Measurements from ENCODE around the gene LTB4R. TPM values are rescaled to one million over a fixed set of nuclear protein-coding genes. Genes with fewer than 3 reads are reported as not detected.

Gene LTB4R
- total and polyA plus RNA-seq, 2 donors (not counting 1 experiment from before 2014, with no cell fraction given) = 0.62 to 0.66 TPM

DNA sequence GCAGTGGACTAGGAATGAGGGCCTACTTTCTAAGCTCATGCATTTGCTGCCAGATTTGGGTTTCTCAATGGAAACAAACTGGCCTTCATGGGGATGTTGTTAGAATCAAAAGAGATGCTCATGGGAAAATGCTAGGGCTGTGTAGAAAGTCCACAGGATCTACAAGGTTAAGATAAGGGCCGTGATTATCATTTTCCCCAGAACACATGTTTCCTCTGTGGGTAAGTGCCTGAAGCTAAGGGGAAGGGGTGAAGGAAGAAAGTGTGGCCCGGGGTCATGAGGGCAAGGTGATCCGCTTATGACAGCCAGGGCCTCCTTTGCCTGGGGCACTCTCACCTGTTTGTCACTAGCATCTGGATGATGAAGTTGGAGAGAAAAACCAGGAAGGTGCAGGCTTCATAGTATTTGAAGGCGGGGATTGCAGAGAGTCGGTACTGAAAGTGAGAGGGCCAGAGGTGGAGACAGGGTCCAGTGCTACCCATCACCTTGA is 13.8 kb downstream of the LTB4R start:
- H3K4me1 ChIP-seq (ENCODE audit: control insufficient read depth, extremely low read depth, insufficient read depth, low read length) = no peaks in the 10 kb centered on the region
- no peak for DNase-seq (ENCODE audit: low read depth in 2 of 2)
- H3K9ac ChIP-seq (ENCODE audit: insufficient read depth, low read length) = no peak overlapping the region
- H3K4me2 ChIP-seq (ENCODE audit: extremely low read depth, insufficient read depth, low read length) = no peak overlapping the region
- no peak overlapping the region for H2AFZ ChIP-seq (ENCODE audit: low read length)
- peaks cover 15% of the 10 kb centered on the region for H3K27me3 ChIP-seq (ENCODE audit: control insufficient read depth, insufficient read depth, low read length)
- H3K79me2 ChIP-seq (ENCODE audit: control insufficient read depth, insufficient read depth, low read length) = no peaks in the 10 kb centered on the region
- no peaks in the 10 kb centered on the region for H4K20me1 ChIP-seq (ENCODE audit: control insufficient read depth, extremely low read depth, insufficient read depth, low read length)
- TF ChIP-seq, protein P1, sequence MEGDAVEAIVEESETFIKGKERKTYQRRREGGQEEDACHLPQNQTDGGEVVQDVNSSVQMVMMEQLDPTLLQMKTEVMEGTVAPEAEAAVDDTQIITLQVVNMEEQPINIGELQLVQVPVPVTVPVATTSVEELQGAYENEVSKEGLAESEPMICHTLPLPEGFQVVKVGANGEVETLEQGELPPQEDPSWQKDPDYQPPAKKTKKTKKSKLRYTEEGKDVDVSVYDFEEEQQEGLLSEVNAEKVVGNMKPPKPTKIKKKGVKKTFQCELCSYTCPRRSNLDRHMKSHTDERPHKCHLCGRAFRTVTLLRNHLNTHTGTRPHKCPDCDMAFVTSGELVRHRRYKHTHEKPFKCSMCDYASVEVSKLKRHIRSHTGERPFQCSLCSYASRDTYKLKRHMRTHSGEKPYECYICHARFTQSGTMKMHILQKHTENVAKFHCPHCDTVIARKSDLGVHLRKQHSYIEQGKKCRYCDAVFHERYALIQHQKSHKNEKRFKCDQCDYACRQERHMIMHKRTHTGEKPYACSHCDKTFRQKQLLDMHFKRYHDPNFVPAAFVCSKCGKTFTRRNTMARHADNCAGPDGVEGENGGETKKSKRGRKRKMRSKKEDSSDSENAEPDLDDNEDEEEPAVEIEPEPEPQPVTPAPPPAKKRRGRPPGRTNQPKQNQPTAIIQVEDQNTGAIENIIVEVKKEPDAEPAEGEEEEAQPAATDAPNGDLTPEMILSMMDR (conservative IDR thresholded peaks at IDR 0.05 in 1 of 2, IDR thresholded peaks at IDR 0.05 in 1 of 2; ENCODE audit: low read depth in 1 of 2, low read length in 2 of 2) = no peak
- TF ChIP-seq EZH2 (IDR thresholded peaks at IDR 0.05; ENCODE audit: low read length, missing control alignments) = no peak
- H3K9me3 ChIP-seq (ENCODE audit: control insufficient read depth, insufficient read depth, low read depth, low read length) = no peaks in the 10 kb centered on the region
- no peak overlapping the region for H3K4me3 ChIP-seq (replicated peaks in 1 of 4; ENCODE audit: control extremely low read depth in 1 of 4, insufficient read depth in 1 of 4, low read depth in 3 of 4, low read length in 4 of 4)
- no peaks in the 10 kb centered on the region for H3K36me3 ChIP-seq (ENCODE audit: control insufficient read depth, insufficient read depth, low read length)
- H3K27ac ChIP-seq (ENCODE audit: insufficient read depth, low read length) = no peak overlapping the region

DNA sequence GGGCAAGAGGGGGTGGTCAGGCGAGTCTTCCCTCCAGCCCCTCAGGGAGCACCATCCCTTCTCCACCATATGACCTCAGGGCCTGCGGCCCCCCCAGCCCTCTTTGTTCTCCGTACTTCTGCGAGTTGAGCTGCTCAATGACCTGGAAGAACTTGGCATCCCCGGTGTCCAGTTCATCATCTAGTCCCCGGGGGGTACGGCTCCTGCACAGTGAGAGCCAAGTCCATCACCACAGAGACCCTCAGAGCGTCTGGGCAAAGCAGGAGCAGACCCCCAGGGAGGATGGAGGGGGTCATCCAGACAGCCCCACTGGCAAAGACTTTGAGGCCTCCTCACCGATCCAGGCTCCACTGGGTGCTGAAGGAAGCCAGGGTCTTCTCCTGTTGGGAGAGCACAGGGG is 14.7 kb downstream of the LTB4R start:
- no peak overlapping the region for H3K4me2 ChIP-seq (ENCODE audit: extremely low read depth, insufficient read depth, low read length)
- H3K27ac ChIP-seq (ENCODE audit: insufficient read depth, low read length) = no peak overlapping the region
- no peaks in the 10 kb centered on the region for H3K9me3 ChIP-seq (ENCODE audit: control insufficient read depth, insufficient read depth, low read depth, low read length)
- no peak overlapping the region for H2AFZ ChIP-seq (ENCODE audit: low read length)
- H3K4me3 ChIP-seq (replicated peaks in 1 of 4; ENCODE audit: control extremely low read depth in 1 of 4, insufficient read depth in 1 of 4, low read depth in 3 of 4, low read length in 4 of 4) = no peak overlapping the region
- no peak for TF ChIP-seq EZH2 (IDR thresholded peaks at IDR 0.05; ENCODE audit: low read length, missing control alignments)
- TF ChIP-seq, protein P1 (conservative IDR thresholded peaks at IDR 0.05 in 1 of 2, IDR thresholded peaks at IDR 0.05 in 1 of 2; ENCODE audit: low read depth in 1 of 2, low read length in 2 of 2) = no peak
- no peaks in the 10 kb centered on the region for H4K20me1 ChIP-seq (ENCODE audit: control insufficient read depth, extremely low read depth, insufficient read depth, low read length)
- peaks cover 15% of the 10 kb centered on the region for H3K27me3 ChIP-seq (ENCODE audit: control insufficient read depth, insufficient read depth, low read length)
- H3K79me2 ChIP-seq (ENCODE audit: control insufficient read depth, insufficient read depth, low read length) = no peaks in the 10 kb centered on the region
- no peaks in the 10 kb centered on the region for H3K36me3 ChIP-seq (ENCODE audit: control insufficient read depth, insufficient read depth, low read length)
- H3K4me1 ChIP-seq (ENCODE audit: control insufficient read depth, extremely low read depth, insufficient read depth, low read length) = no peaks in the 10 kb centered on the region
- H3K9ac ChIP-seq (ENCODE audit: insufficient read depth, low read length) = no peak overlapping the region
- no peak for DNase-seq (ENCODE audit: low read depth in 2 of 2)

- Histone ChIP-seq H2AFZ (ENCODE audit: low read length) (no peak overlapping the region), H3K9me3 (ENCODE audit: control insufficient read depth, insufficient read depth, low read depth, low read length) (no peaks in the 10 kb centered on the region), H3K36me3 (ENCODE audit: control insufficient read depth, insufficient read depth, low read length) (no peaks in the 10 kb centered on the region), H3K27me3 (ENCODE audit: control insufficient read depth, insufficient read depth, low read length) (peaks cover 11% of the 10 kb centered on the region), H3K79me2 (ENCODE audit: control insufficient read depth, insufficient read depth, low read length) (no peaks in the 10 kb centered on the region), H3K4me1 (ENCODE audit: control insufficient read depth, extremely low read depth, insufficient read depth, low read length) (no peaks in the 10 kb centered on the region), H4K20me1 (ENCODE audit: control insufficient read depth, extremely low read depth, insufficient read depth, low read length) (no peaks in the 10 kb centered on the region), H3K27ac (ENCODE audit: insufficient read depth, low read length) (no peak overlapping the region), H3K4me2 (ENCODE audit: extremely low read depth, insufficient read depth, low read length) (no peak overlapping the region), H3K4me3 (replicated peaks in 1 of 4; ENCODE audit: control extremely low read depth in 1 of 4, insufficient read depth in 1 of 4, low read depth in 3 of 4, low read length in 4 of 4) (no peak overlapping the region), H3K9ac (ENCODE audit: insufficient read depth, low read length) (no peak overlapping the region)
- no peak for DNase-seq (ENCODE audit: low read depth in 2 of 2)
- TF ChIP-seq EZH2 (IDR thresholded peaks at IDR 0.05; ENCODE audit: low read length, missing control alignments) = no peak
- TF ChIP-seq, protein P1 (conservative IDR thresholded peaks at IDR 0.05 in 1 of 2, IDR thresholded peaks at IDR 0.05 in 1 of 2; ENCODE audit: low read depth in 1 of 2, low read length in 2 of 2) = no peak
Observed at GRCh38 chr14:24327303-24327702, 16.0 kb downstream of the LTB4R start.

Data from fibroblast of lung (primary cell).